ENCODE results near the gene DHX29.
"Not testable (repeated sequence)": the region's sequence is repeated elsewhere in the genome, so short reads cannot be mapped to it uniquely, and the experiment has no call there.

DHX29 gene

GRCh38 chr5:55307383-55308253 lies at the start of gene DHX29, which contains the start of gene MTREX:
TSS of gene DHX29 (minus strand) at chr5:55307694. CDS start at chr5:55307573, 121 bp downstream.
TSS of gene MTREX (plus strand) at chr5:55307989. CDS start at chr5:55308014, 25 bp downstream.
- peak; percentile 79 to 82 (median 81) for DNase-seq (ENCODE audit: low read depth in 3 of 3)

DNA sequence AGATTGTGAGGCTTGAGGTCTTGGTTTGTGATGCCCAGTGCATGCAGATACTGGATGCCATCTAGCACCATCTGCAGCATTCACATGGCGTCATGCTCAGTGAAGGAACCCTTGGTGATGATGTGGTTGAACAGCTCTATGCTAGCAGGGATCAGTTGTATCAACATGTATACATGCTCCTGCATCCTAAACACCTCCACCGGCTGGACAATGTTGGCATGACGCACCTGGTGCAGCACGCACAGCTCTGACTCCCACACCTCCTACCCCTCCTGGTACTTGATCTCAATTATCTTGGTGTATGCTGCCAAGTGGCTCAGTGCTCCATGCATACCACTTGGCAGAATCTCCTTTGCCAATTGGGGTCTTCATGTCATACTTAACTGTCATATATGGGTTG lies 49.4 kb upstream of the DHX29 start:
- no peak for DNase-seq (ENCODE audit: low read depth in 3 of 3)

- no peak for DNase-seq (ENCODE audit: low read depth in 3 of 3)
Measured at GRCh38 chr5:55350754-55351153, 43.3 kb upstream of the DHX29 start.

GRCh38 chr5:55347786-55348185 lies 40.3 kb upstream of the DHX29 start:
- no peak for DNase-seq (ENCODE audit: low read depth in 3 of 3)

DNA sequence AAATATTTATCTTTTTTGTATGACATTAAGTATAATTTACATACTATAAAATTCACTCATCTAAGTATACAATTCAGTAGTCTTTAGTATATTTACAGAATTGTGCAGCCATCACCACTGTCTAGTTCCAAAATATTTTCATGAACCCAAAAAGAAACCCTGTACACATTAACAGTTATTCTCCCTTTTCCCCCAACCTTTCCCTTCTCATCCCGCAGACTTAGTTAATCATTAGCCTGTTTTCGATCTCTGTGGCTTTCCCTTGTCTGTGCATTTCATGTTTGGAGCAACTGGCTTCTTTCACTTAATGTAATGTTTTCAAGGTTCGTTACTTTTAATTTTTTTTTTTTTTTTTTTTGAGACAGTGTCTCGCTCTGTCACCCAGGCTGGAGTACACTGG lies 37.8 kb upstream of the DHX29 start:
- no peak for DNase-seq (ENCODE audit: low read depth in 3 of 3)

DNA sequence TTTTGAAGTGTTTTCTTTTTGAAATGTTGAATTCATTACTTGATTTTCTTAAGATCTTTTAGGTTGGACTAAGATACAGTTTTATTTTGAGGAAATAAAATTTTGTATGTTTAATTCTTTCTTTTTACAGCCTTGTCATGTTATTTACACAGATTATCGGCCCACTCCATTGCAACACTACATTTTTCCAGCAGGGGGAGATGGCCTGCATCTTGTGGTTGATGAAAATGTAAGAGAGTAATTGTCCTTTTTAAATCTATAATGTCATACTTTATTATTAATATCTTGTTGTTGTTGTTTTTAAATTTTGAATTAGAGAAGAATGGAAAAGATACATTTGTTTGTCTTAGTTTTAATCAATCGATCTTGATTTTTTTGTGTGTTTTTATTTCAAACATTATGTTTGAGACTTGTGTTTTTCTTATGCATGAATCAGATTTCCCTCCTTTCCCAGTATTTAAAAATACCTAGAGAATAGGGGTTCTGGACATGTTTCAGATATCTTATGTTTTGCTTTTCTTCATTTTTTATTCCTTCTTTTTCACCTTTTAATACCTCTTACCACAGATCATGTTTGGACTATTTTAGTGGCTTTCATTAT lies 37.0 kb upstream of the DHX29 start:
- DNase-seq (ENCODE audit: low read depth in 3 of 3) = peak; percentile 30 to 53 (median 44)

GRCh38 chr5:55343609-55344008 lies 36.1 kb upstream of the DHX29 start:
- no peak for DNase-seq (ENCODE audit: low read depth in 3 of 3)

- no peak for DNase-seq (ENCODE audit: low read depth in 3 of 3)
Measured at GRCh38 chr5:55343107-55343506, 35.6 kb upstream of the DHX29 start.

GRCh38 chr5:55338810-55339243 lies 31.3 kb upstream of the DHX29 start:
- peak; percentile 33 to 66 (median 39) for DNase-seq (ENCODE audit: low read depth in 3 of 3)

DNA sequence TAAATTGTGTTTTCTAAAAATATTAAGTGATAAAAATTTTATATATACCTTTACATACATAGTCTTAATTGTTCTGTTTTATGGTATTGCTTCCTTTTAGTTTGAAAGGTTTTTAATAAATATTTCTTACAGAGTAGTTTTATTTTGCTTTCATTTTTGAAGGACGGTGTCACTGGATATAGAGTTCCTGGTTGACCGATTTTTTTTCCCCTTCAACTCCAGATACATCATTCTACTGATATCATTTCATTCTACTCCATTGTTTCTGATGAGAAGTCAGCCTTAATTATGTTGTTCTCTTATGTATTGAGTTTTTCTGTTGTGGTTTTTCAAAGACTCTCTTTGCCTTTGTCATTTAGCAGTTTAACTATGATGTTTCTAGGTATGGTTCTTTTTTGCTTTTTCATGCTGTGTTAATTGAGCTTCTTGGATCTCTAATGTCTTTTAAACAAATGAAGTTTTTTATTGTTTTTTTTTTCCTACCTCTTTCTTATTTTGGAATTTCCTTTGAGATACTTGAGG lies 30.7 kb upstream of the DHX29 start:
- DNase-seq (ENCODE audit: low read depth in 3 of 3) = no peak

DNA sequence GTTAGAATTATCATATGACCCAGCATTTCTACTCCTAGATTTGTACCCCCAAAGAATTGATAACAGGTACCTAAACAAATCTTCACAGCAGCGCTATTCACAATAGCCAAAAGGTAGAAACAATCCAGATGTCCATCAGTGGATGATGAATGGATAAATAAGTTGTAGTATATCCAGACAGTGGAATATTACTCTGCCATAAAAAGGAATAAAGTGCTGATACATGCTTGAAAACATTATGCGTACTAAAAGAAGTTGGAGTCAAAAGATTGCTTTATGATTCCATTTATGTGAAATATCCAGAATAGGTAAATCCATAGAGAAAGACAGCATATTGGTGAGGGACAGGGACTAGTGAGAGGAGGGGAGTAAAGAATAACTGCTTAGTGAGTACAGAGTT lies 26.3 kb upstream of the DHX29 start:
- no peak for DNase-seq (ENCODE audit: low read depth in 3 of 3)

DNA sequence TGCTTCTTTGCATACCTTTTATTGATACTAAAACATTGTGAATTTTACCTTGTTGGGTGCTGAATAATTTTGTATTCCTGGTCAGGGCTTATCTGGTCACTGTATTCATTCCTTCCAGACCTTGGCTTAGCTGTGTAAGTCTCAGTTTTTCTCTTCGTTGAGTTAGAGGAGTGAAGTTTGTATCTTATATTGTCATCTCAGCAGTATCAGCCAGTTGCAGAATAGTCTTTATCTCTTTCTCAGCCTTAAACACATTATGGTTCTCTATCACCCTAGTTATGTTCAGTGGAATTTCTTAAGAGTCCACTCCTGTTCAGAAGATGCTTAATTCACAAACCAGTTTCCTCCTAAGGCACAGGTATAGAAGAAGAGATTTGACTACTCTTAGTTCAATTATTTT lies 25.5 kb upstream of the DHX29 start:
- DNase-seq (ENCODE audit: low read depth in 3 of 3) = no peak

GRCh38 chr5:55331321-55331720 lies 23.8 kb upstream of the DHX29 start:
- DNase-seq (ENCODE audit: low read depth in 3 of 3) = no peak

DNA sequence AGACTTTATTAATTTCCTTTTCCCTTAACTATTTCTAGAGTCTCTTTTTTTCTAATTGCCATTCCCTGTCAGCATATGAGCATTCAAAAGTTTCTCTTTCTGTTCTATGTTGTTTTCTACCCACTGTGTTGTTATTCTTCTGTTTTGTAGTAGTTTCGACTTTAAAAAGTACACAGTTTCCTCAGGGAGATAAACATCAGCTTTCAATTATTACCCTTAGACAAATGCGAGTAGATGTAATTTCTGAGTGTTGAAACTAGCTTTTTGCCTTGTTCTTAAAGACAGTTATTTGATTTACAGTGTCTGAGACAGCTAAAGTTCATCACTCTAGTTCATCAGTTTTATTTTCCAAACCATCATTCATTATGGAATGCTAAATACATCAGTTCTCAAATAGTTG lies 19.8 kb upstream of the DHX29 start:
- DNase-seq (ENCODE audit: low read depth in 3 of 3) = no peak

DNA sequence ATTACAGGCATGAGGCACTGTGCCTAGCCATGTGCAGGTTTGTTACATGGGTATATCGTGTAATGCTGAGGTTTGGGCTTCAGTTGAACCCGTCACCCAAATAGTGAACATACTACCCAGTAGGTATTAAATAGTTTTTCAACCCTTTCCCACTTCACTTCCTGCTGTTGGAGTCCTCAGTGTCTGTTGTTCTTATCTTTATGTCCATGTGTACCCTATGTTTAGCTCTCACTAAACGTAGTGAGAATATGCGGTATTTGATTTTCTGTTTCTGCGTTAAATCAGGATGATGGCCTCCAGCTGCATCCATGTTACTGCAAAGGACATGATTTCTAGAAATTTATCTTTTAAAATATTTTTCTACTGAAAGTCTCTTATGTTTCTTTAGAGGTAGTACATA lies 18.1 kb upstream of the DHX29 start:
- DNase-seq (ENCODE audit: low read depth in 3 of 3) = no peak

- DNase-seq (ENCODE audit: low read depth in 3 of 3) = no peak
Measured at GRCh38 chr5:55324815-55325418, 17.4 kb upstream of the DHX29 start.

- no peak for DNase-seq (ENCODE audit: low read depth in 3 of 3)
Measured at GRCh38 chr5:55324006-55324405, 16.5 kb upstream of the DHX29 start.

DNA sequence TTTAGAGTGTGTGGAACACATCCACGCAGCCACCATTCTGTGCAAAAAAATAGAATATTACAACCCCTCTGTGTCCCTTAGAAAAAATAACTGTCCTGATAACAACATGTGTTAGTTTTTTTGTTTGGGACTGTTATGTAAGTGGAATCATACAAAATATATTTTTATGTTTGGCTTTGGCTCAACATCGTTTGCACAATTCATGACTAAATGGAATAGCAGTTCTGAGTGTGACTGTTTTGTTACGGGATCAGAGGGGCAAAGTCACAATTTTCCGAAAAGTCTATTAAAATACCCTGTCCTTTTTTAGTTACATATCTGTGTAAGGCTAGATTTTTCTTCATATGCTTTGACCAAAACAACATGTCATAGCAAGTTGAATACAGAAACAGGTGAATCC lies 13.1 kb upstream of the DHX29 start:
- DNase-seq (ENCODE audit: low read depth in 3 of 3) = no peak

DNA sequence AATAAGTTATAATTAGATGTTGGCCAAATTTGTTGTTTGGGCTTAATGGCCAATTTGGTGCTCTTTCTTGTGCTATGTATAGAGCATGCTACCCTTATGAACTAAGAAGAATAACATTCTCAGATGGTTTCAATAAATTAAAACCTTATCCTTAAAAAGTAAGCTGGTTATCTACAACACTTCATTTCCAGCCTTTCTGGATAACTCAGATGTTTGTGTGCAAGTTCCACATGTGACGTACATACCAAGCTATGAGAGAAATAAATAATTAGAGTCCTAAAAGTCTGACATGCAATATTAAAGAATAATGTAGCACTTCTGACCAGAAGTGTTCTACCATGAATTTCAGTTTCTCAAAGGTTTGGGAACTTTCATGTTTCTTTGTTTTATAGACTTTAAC lies 12.0 kb upstream of the DHX29 start:
- no peak for DNase-seq (ENCODE audit: low read depth in 3 of 3)

- not testable (repeated sequence) for DNase-seq (ENCODE audit: low read depth in 3 of 3)
Measured at GRCh38 chr5:55318237-55318636, 10.7 kb upstream of the DHX29 start.

DNA sequence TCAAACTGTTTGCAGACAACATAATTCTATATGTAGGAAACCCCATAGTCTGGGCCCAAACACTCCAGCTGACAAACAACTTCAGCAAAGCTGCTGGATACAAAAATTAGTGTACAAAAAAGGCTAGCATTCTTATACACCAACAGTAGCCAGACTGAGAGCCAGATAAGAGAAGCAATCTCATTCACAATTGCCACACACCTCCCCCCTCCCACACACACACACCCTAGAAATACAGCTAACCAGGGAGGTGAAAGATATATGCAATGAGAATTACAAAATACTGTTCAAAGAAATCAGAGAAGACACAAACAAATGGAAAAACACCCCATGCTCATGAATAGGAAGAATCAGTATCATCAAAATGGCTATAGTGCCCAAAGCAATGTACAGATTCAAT lies 9.3 kb upstream of the DHX29 start:
- DNase-seq (ENCODE audit: low read depth in 3 of 3) = no peak

- DNase-seq (ENCODE audit: low read depth in 3 of 3) = no peak
Measured at GRCh38 chr5:55316289-55316688, 8.8 kb upstream of the DHX29 start.

Measured in stimulated activated CD4-positive, alpha-beta T cell treated with anti-CD3 and anti-CD28 coated beads, TNF-alpha, amount 100 ng/mL, for 48 hours (primary cell).